Ishikawa (cell line): ENCODE results near the gene HTR3D.
A peak's percentile ranks its signal among the peaks of the same experiment; 100 is the strongest.

Source experiments
- TCF12 ChIP-seq: IDR thresholded peaks from 2 replicates; pipeline ENCODE4 v1.6.1; 2012; ENCODE audit warnings: low read depth
- YY1 ChIP-seq: IDR thresholded peaks from 2 replicates; pipeline ENCODE4 v1.6.1; 2012; ENCODE audit warnings: low read depth
- ZBTB7A ChIP-seq: IDR thresholded peaks from 2 replicates; pipeline ENCODE4 v1.6.1; 2012; ENCODE audit warnings: low read depth

- no peak for TF ChIP-seq ZBTB7A
- no peak for TF ChIP-seq TCF12
- TF ChIP-seq YY1, result 0 out of 2 replicates have a peak, but pooled peaks have one; percentile 17
These were observed 8.5 kb downstream of the HTR3D start for GRCh38 chr3:184040010-184040409.
